IPS-18a (cell line): Measurements from ENCODE around the gene FBLN1.
"Not testable (repeated sequence)": the region's sequence is repeated elsewhere in the genome, so short reads cannot be mapped to it uniquely, and the experiment has no call there.

Experiments
- H3K27ac ChIP-seq: one replicate; pipeline ENCODE4 v1.5.1; 2013; ENCODE audit warnings: low read length
- H3K27me3 ChIP-seq: one replicate; pipeline ENCODE4 v1.6.1; 2013; ENCODE audit warnings: mild to moderate bottlenecking, low read length; ENCODE audit not compliant: control insufficient read depth, insufficient read depth
- H3K36me3 ChIP-seq: one replicate; pipeline ENCODE4 v1.6.1; 2013; ENCODE audit warnings: low read depth, low read length; ENCODE audit not compliant: control insufficient read depth
- H3K4me1 ChIP-seq: one replicate; pipeline ENCODE4 v1.6.1; 2013; ENCODE audit warnings: low read depth, low read length; ENCODE audit not compliant: control insufficient read depth
- H3K4me3 ChIP-seq: one replicate; pipeline ENCODE4 v1.5.1; 2013; ENCODE audit warnings: low read length
- H3K9ac ChIP-seq: one replicate; pipeline ENCODE4 v1.6.1; 2013; ENCODE audit warnings: mild to moderate bottlenecking, low read length, moderate library complexity
- H3K9me3 ChIP-seq: one replicate; pipeline ENCODE4 v1.6.1; 2013; ENCODE audit warnings: low read depth, low read length; ENCODE audit not compliant: control insufficient read depth

The FBLN1 gene

GRCh38 chr22:45599836-45600577 lies 97.3 kb downstream of the FBLN1 start:
- no peaks in the 10 kb centered on the region for H3K36me3 ChIP-seq
- H3K27me3 ChIP-seq, result no peaks in the 10 kb centered on the region
- H3K27ac ChIP-seq, result no peak overlapping the region
- H3K9me3 ChIP-seq, result no peaks in the 10 kb centered on the region
- no peak overlapping the region for H3K9ac ChIP-seq
- H3K4me1 ChIP-seq, result no peaks in the 10 kb centered on the region
- no peak overlapping the region for H3K4me3 ChIP-seq

GRCh38 chr22:45600790-45601730 lies 98.4 kb downstream of the FBLN1 start:
- Histone ChIP-seq H3K9ac (no peak overlapping the region), H3K27me3 (no peaks in the 10 kb centered on the region), H3K4me3 (no peak overlapping the region), H3K27ac (no peak overlapping the region), H3K4me1 (no peaks in the 10 kb centered on the region), H3K36me3 (no peaks in the 10 kb centered on the region), H3K9me3 (no peaks in the 10 kb centered on the region)

- Histone ChIP-seq H3K9me3 (no peaks in the 10 kb centered on the region), H3K4me3 (no peak overlapping the region), H3K27me3 (no peaks in the 10 kb centered on the region), H3K4me1 (no peaks in the 10 kb centered on the region), H3K9ac (no peak overlapping the region), H3K36me3 (no peaks in the 10 kb centered on the region), H3K27ac (no peak overlapping the region)
These were observed 99.5 kb downstream of the FBLN1 start for GRCh38 chr22:45602004-45602733.

GRCh38 chr22:45602824-45603595 lies 100.3 kb downstream of the FBLN1 start:
- no peak overlapping the region for H3K9ac ChIP-seq
- no peak overlapping the region for H3K4me3 ChIP-seq
- no peaks in the 10 kb centered on the region for H3K27me3 ChIP-seq
- no peaks in the 10 kb centered on the region for H3K4me1 ChIP-seq
- H3K36me3 ChIP-seq, result no peaks in the 10 kb centered on the region
- no peak overlapping the region for H3K27ac ChIP-seq
- H3K9me3 ChIP-seq, result no peaks in the 10 kb centered on the region

GRCh38 chr22:45603619-45604018 lies 100.9 kb downstream of the FBLN1 start:
- Histone ChIP-seq H3K27me3 (no peaks in the 10 kb centered on the region), H3K4me3 (no peak overlapping the region), H3K36me3 (no peaks in the 10 kb centered on the region), H3K9me3 (no peaks in the 10 kb centered on the region), H3K9ac (no peak overlapping the region), H3K4me1 (no peaks in the 10 kb centered on the region), H3K27ac (no peak overlapping the region)

- not testable (repeated sequence) for H3K9ac ChIP-seq
These were observed 105.4 kb downstream of the FBLN1 start for GRCh38 chr22:45608045-45608444.

GRCh38 chr22:45608763-45609180 lies 106.1 kb downstream of the FBLN1 start:
- H3K27ac ChIP-seq, result no peak overlapping the region
- H3K36me3 ChIP-seq, result no peaks in the 10 kb centered on the region
- H3K9me3 ChIP-seq, result no peaks in the 10 kb centered on the region
- no peak overlapping the region for H3K9ac ChIP-seq
- H3K27me3 ChIP-seq, result no peaks in the 10 kb centered on the region
- H3K4me1 ChIP-seq, result no peaks in the 10 kb centered on the region
- H3K4me3 ChIP-seq, result no peak overlapping the region

More at GRCh38 chr22:45608045-45608444, 105.4 kb downstream of the FBLN1 start:
- not testable (repeated sequence) for H3K4me1 ChIP-seq, H3K36me3 ChIP-seq, H3K27ac ChIP-seq, H3K27me3 ChIP-seq, H3K9me3 ChIP-seq, H3K4me3 ChIP-seq

GRCh38 chr22:45612451-45612901 lies 109.8 kb downstream of the FBLN1 start:
- Histone ChIP-seq H3K27me3 (no peaks in the 10 kb centered on the region), H3K36me3 (no peaks in the 10 kb centered on the region), H3K9me3 (no peaks in the 10 kb centered on the region), H3K4me1 (no peaks in the 10 kb centered on the region), H3K27ac (no peak overlapping the region), H3K9ac (no peak overlapping the region), H3K4me3 (no peak overlapping the region)

GRCh38 chr22:45612940-45613339 lies 110.3 kb downstream of the FBLN1 start:
- Histone ChIP-seq H3K27me3 (no peaks in the 10 kb centered on the region), H3K9ac (no peak overlapping the region), H3K27ac (no peak overlapping the region), H3K9me3 (no peaks in the 10 kb centered on the region), H3K4me3 (no peak overlapping the region), H3K4me1 (no peaks in the 10 kb centered on the region), H3K36me3 (no peaks in the 10 kb centered on the region)

- no peak overlapping the region for H3K27ac ChIP-seq
- H3K4me1 ChIP-seq, result peaks cover 4% of the 10 kb centered on the region
- H3K9ac ChIP-seq, result no peak overlapping the region
- H3K4me3 ChIP-seq, result no peak overlapping the region
- no peaks in the 10 kb centered on the region for H3K36me3 ChIP-seq
- no peaks in the 10 kb centered on the region for H3K27me3 ChIP-seq
- H3K9me3 ChIP-seq, result no peaks in the 10 kb centered on the region
These were observed 112.7 kb downstream of the FBLN1 start for GRCh38 chr22:45615364-45615763.

GRCh38 chr22:45616432-45616831 lies 113.7 kb downstream of the FBLN1 start:
- no peak overlapping the region for H3K4me3 ChIP-seq
- H3K4me1 ChIP-seq, result peaks cover 4% of the 10 kb centered on the region
- H3K9me3 ChIP-seq, result no peaks in the 10 kb centered on the region
- H3K27ac ChIP-seq, result no peak overlapping the region
- H3K27me3 ChIP-seq, result no peaks in the 10 kb centered on the region
- no peaks in the 10 kb centered on the region for H3K36me3 ChIP-seq
- no peak overlapping the region for H3K9ac ChIP-seq
